Hindlimb muscle (tissue), 1 donor: Measurements from ENCODE around the gene CCDC88B. TPM values are rescaled to one million over a fixed set of nuclear protein-coding genes. Genes with fewer than 3 reads are reported as not detected.

Experiments used
- DNase-seq: peaks from one replicate; pipeline ENCODE4 v3.0.0-alpha.2; 2013
- polyA plus RNA-seq: library from polyadenylated mRNA; unstranded; fragments of 120-200 nt; gene quantifications from one replicate; pipeline ENCODE4 v1.2.1, GENCODE V29; 2013; ENCODE audit not compliant: insufficient read length

The CCDC88B gene
- polyA plus RNA-seq, 1 donor: 4.5 TPM

DNA sequence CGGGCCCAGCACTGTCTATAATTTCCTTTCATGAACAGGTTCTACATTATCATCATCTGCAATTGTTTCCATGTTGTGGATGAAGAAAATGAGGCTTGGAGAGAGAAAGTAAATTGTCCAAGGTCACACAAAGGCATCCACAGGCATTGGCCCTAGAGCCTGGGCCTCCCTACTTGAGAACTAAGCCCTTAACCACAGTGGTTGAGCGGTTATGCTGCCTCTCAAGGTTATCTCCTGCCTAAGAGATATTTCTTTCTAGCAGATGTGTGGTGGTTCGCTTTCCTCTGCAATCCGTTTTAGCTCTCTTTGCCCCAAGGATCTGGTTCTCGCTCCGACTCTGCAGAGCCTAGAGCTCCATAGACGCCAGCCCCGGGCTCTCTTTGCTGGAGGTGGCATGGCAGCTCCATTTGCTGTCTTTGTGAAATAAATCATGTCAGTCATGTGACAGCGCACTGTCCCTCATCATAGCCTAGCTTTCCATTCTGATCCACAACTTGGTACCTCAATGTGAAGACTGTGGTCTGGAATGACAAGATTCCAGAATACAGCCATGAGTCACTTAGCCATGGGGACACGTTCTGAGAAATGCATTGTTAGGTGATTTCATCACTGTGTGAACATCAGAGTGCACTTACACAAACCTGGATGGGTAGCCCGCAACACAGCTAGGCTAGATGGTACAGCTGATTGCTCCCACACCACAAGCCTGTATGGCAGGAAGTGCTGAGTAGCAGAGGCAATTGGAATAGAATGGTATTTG lies 46.1 kb downstream of the CCDC88B start:
- no peak for DNase-seq

DNA sequence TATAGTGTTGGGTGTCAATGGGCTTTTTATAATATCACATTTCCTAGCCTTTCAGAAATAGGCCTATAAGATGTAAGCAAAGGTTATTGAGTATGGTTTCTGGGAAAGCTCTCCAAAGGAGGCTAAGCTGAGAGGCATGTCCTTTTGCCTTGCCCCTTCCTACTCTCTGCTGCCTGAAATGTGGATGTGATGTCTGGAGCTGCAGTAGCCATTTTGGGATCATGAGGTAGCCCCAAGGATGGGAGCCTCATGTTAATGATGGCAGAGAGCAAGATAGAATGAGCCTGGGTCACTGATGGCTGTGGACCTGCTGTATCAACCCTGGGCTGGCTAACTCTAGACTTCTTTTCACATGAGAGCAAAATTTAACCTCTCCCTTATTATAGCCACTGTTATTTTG lies 47.9 kb downstream of the CCDC88B start:
- no peak for DNase-seq

- DNase-seq: no peak
Observed at GRCh38 chr11:64388894-64389293, 48.9 kb downstream of the CCDC88B start.

- DNase-seq: no peak
Observed at GRCh38 chr11:64389851-64390250, 49.8 kb downstream of the CCDC88B start.

DNA sequence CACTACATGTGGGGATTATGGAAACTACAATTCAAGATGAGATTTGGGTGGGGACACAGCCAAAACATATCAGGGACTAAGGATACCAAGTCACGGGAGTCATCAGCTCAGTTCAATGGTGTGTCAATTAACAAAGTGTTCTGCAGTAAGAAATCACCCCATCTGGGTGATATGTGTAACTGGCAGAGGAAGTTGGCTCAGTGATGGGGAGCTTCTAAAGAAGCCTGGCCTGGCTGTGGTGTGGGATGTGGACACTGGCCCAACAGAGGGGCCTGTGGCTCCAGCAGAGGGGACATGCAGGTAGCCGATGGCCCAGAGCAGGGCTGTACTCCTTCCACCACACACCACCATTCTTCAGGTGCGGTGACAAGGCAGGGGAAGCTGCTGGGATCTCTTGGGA lies 50.6 kb downstream of the CCDC88B start:
- DNase-seq: no peak

DNA sequence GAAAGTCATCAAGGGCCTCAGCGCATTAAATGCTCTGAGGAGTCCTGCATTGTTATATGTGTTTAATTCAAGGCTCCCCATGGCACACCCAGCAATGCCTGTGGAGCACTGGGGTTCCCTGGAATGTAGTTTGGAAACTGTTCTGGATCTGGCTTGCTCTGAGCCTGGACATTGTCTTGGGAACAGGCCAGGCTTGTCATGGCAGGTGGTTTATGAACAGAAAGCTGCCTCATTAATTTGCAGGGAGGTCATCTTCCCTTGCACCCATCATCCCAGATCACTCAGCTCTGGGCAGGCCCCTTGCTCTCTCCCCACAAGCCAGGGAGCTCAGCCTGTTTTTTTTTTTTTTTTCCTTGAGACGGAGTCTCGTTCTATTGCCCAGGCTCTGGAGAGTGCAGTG lies 51.8 kb downstream of the CCDC88B start:
- DNase-seq: no peak

- DNase-seq: no peak
Observed at GRCh38 chr11:64395545-64396078, 55.6 kb downstream of the CCDC88B start.

- DNase-seq: peak; percentile 37
Observed at GRCh38 chr11:64396079-64396591, 56.1 kb downstream of the CCDC88B start.

DNA sequence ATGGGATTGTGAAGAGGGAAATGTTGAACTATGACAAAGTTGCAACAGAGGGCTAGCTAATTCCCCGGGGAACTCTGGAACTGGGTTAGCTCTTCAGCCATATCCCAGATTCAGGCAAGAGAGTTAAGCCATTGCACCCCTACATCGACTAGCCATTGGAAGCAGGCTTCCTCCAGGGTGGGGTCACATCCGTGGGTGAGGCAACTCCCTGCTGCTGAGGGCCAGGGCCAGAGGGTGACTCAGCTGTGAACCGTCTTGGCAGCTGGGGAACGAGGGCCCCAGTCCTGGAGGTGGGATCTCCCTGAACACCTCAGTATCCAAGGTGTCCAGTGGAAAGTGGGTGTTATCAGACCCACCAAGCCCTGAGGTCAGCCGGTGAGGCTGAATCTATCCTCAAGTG lies 60.1 kb downstream of the CCDC88B start:
- no peak for DNase-seq

DNA sequence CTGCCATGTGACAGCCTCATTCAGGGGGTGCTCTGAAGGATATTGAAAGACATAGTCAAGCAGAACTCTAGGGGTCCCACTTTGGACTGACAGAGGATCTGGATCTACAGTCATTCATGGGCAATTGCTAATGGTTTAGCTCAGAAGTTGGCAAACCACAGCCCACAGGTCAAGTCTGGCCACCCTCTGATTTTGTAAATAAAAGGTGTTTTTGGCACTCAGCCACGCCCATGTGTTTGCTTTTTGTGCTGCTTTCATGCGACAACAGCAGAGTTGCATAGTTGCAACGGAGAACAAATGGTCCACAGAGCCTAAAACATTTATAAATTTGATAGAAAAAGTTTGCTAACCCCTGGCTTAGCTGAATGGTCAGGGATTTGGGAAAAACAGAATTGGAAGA lies 60.7 kb downstream of the CCDC88B start:
- DNase-seq: no peak

GRCh38 chr11:64401775-64402174 lies 61.8 kb downstream of the CCDC88B start:
- no peak for DNase-seq

DNA sequence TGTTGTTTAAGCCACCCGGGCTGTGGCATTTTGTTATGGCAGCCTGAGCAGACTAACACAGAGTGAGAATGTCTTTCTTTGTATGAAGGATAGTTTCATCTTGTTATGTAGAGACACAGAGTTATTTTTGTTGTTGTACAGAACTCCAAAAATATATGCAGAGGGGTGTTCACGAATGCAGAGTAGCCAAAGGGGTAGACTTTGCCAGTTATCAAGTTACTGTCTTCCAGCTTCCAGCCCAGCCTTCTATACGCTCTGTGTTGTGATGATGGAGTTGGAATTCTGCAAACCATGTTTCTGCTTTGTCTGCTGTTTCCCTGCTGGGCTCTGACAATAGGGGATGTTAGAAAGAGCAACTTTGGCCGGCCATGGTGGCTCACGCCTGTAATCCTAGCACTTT lies 63.1 kb downstream of the CCDC88B start:
- DNase-seq: no peak

DNA sequence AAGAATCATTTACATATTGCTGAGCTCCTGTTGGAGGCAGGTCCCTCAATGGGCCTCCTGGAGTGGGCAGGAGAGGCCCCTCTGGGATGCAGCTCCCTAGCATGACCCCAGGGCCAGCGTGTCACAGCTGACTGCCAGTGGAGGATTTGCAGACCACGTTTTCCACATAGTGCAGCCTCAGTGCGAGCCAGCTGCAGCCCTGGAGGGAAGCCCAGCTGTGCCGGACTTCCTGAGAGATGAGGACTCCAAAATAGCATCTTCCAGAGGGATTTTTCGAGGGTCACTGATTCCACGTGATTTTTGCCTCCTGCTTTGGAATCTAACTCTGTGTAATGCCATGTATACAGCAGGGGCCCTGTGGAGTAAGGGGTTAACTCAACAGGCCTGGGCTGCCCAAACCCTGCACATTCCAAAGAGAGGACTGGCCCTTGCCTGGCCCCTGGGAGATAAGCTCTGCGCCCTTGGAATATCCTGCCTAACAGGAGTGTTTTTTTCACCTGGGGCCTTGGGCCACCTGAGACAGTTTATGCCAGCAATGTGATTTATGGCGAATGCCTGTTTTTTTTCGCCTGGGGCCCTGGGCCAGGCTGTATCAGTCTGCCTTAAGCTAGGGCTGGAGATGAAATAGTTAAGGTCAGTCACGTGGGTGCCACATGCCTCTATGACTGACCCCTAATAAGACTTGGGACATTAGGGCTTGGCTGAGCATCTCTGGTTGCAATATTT lies 66.4 kb downstream of the CCDC88B start:
- DNase-seq: peak; percentile 76

Other genes with a start within 250 kb of the CCDC88B start
- 77.9 TPM for gene MACROD1, start 174.1 kb upstream of the CCDC88B start, polyA plus RNA-seq
- 125 TPM for gene STIP1, start 154.0 kb upstream of the CCDC88B start, polyA plus RNA-seq
- 11.1 TPM for gene FERMT3, start 133.5 kb upstream of the CCDC88B start, polyA plus RNA-seq
- 81.4 TPM for gene TRPT1, start 114.0 kb upstream of the CCDC88B start, polyA plus RNA-seq
- gene NUDT22, start 113.9 kb upstream of the CCDC88B start, polyA plus RNA-seq: 17.2 TPM
- gene DNAJC4, start 109.7 kb upstream of the CCDC88B start, polyA plus RNA-seq: 66.2 TPM
- 101 TPM for gene VEGFB, start 105.6 kb upstream of the CCDC88B start, polyA plus RNA-seq
- gene FKBP2, start 99.1 kb upstream of the CCDC88B start, polyA plus RNA-seq: 51.5 TPM
- gene PPP1R14B, start 93.3 kb upstream of the CCDC88B start, polyA plus RNA-seq: 177 TPM
- 12.4 TPM for gene PLCB3, start 88.7 kb upstream of the CCDC88B start, polyA plus RNA-seq
- gene BAD, start 55.5 kb upstream of the CCDC88B start, polyA plus RNA-seq: 31.0 TPM
- 23.1 TPM for gene GPR137, start 54.4 kb upstream of the CCDC88B start, polyA plus RNA-seq
- gene KCNK4, start 48.9 kb upstream of the CCDC88B start, polyA plus RNA-seq: not detected
- gene CATSPERZ, start 39.8 kb upstream of the CCDC88B start, polyA plus RNA-seq: not detected
- 34.0 TPM for gene ESRRA, start 34.7 kb upstream of the CCDC88B start, polyA plus RNA-seq
- 179 TPM for gene TRMT112, start 22.6 kb upstream of the CCDC88B start, polyA plus RNA-seq
- 129 TPM for gene PRDX5, start 22.1 kb upstream of the CCDC88B start, polyA plus RNA-seq
- 16.1 TPM for gene RPS6KA4, start 19.0 kb downstream of the CCDC88B start, polyA plus RNA-seq
- not detected for gene SLC22A11, start 215.7 kb downstream of the CCDC88B start, polyA plus RNA-seq